B cell (primary cell): ENCODE measurements around the gene LNX1. TPM values are rescaled to one million over a fixed set of nuclear protein-coding genes. Genes with fewer than 3 reads are reported as not detected.

Experiments
- ATAC-seq: fragments of 200-7000 bp; cut with Tn5 transposase; one replicate; pipeline ENCODE4 v1.10.0; 2021; ENCODE audit warnings: low read depth, mild to moderate bottlenecking, moderate number of reproducible peaks, moderate library complexity
- CTCF ChIA-PET: fragments of 350-600 bp; sonication (Branson Sonifier 250); formaldehyde crosslinking; loops from one replicate; lab custom pipeline; 2021; ENCODE audit warnings: antibody characterized with exemption, inconsistent platforms; lab: Charles Lee
- POLR2A ChIA-PET: fragments of 350-600 bp; sonication (Branson Sonifier 250); formaldehyde crosslinking; loops from one replicate; lab custom pipeline; 2021; ENCODE audit warnings: antibody characterized with exemption; lab: Charles Lee
- DNase-seq: peaks from one replicate; pipeline ENCODE4 v3.0.0; 2013
- H2AFZ ChIP-seq: 2 replicates; pipeline ENCODE4 v1.6.1; 2012; ENCODE audit warnings: mild to moderate bottlenecking, low read depth, low read length; ENCODE audit not compliant: insufficient read depth, poor library complexity, severe bottlenecking
- H3K27ac ChIP-seq, 2 donors: 1 replicate in 1 of 2; 2 replicates in 1 of 2; pipeline ENCODE4 v1.5.1; 2012 to 2013; ENCODE audit warnings: low read length in 2 of 2, mild to moderate bottlenecking in 2 of 2, moderate library complexity in 1 of 2
- H3K27me3 ChIP-seq, 4 experiments: fragments of 200-600 bp in 1 of 4; sonication (generic) in 1 of 4; replicated peaks in 1 of 4; 1 replicate in 2 of 4; 2 replicates in 2 of 4; pipeline versions ENCODE4 v1.6.1 to v1.7.0; 2013 to 2016; ENCODE audit warnings: low read length in 3 of 4, mild to moderate bottlenecking in 2 of 4, mixed read lengths in 1 of 4, moderate library complexity in 1 of 4; ENCODE audit not compliant: insufficient read depth in 4 of 4, control insufficient read depth in 3 of 4; ENCODE audit errors: control extremely low read depth in 1 of 4
- H3K36me3 ChIP-seq, 2 experiments: replicated peaks in 1 of 2; 1 replicate in 1 of 2; 2 replicates in 1 of 2; pipeline versions ENCODE4 v1.6.1 to v1.7.1; 2013; ENCODE audit warnings: low read length in 1 of 2; ENCODE audit not compliant: insufficient read depth in 2 of 2, control insufficient read depth in 1 of 2; ENCODE audit errors: control extremely low read depth in 1 of 2, extremely low read depth in 1 of 2
- H3K4me1 ChIP-seq, 2 donors: fragments of 200-600 bp in 1 of 2; sonication (generic) in 1 of 2; 1 replicate in 1 of 2; 2 replicates in 1 of 2; pipeline versions ENCODE4 v1.5.1 to v1.6.1; 2013 to 2017; ENCODE audit warnings: low read length in 2 of 2; ENCODE audit not compliant: control insufficient read depth in 2 of 2, insufficient read depth in 2 of 2
- H3K4me2 ChIP-seq: replicated peaks from 2 replicates; pipeline ENCODE3; 2012; ENCODE audit warnings: mild to moderate bottlenecking, low read depth, low read length; ENCODE audit not compliant: poor library complexity, severe bottlenecking
- H3K4me3 ChIP-seq, 5 experiments: fragments of 200-600 bp in 1 of 5; sonication (generic) in 1 of 5; 1 replicate in 3 of 5; 2 replicates in 2 of 5; pipeline versions ENCODE4 v1.5.1 to v1.7.0; 2011 to 2016; ENCODE audit warnings: low read length in 4 of 5, mild to moderate bottlenecking in 4 of 5, low read depth in 2 of 5, control low read depth in 1 of 5, moderate library complexity in 1 of 5; ENCODE audit not compliant: insufficient read depth in 1 of 5; ENCODE audit errors: control extremely low read depth in 1 of 5, extremely low read depth in 1 of 5
- H3K79me2 ChIP-seq: fragments of 200-600 bp; sonication (generic); one replicate; pipeline ENCODE4 v1.6.0; 2016; ENCODE audit warnings: low read length; ENCODE audit not compliant: control insufficient read depth, insufficient read depth
- H3K9ac ChIP-seq: fragments of 200-600 bp; sonication (generic); 2 replicates; pipeline ENCODE4 v1.6.1; 2017; ENCODE audit warnings: mild to moderate bottlenecking, low read length, moderate library complexity
- H3K9me3 ChIP-seq, 3 donors: one replicate each; pipeline versions ENCODE4 v1.6.1 to v1.7.1; 2013; ENCODE audit warnings: low read length in 2 of 3; ENCODE audit not compliant: control insufficient read depth in 2 of 3, insufficient read depth in 1 of 3; ENCODE audit errors: control extremely low read depth in 1 of 3
- H4K20me1 ChIP-seq: 2 replicates; pipeline ENCODE4 v1.6.0; 2012; ENCODE audit warnings: mild to moderate bottlenecking, low read length; ENCODE audit not compliant: insufficient read depth, control insufficient read depth, poor library complexity, severe bottlenecking
- H3K27ac Mint-ChIP-seq: one replicate; pipeline ENCODE4 v1.8.0; 2021; ENCODE audit warnings: mixed read lengths
- H3K27me3 Mint-ChIP-seq: one replicate; pipeline ENCODE4 v1.8.0; 2021; ENCODE audit warnings: mixed read lengths
- H3K4me1 Mint-ChIP-seq: one replicate; pipeline ENCODE4 v1.8.0; 2021; ENCODE audit warnings: mixed read lengths
- H3K4me3 Mint-ChIP-seq: one replicate; pipeline ENCODE4 v1.8.0; 2021; ENCODE audit warnings: mixed read lengths
- H3K9me3 Mint-ChIP-seq: one replicate; pipeline ENCODE4 v1.8.0; 2022; ENCODE audit warnings: mixed read lengths; ENCODE audit not compliant: insufficient read depth
- CTCF ChIP-seq: fragments of 200-600 bp; IDR thresholded peaks from one replicate; pipeline ENCODE4 v1.8.0; 2022; ENCODE audit warnings: antibody characterized with exemption, mild to moderate bottlenecking
- EZH2 ChIP-seq: IDR thresholded peaks from 2 replicates; pipeline ENCODE4 v1.6.1; 2012; ENCODE audit warnings: borderline replicate concordance, low read depth, mild to moderate bottlenecking, moderate library complexity, low read length; ENCODE audit not compliant: insufficient read depth, poor library complexity, severe bottlenecking
- WGBS: methylation state at CpG from one replicate; pipeline ENCODE4 v1.1.5; 2013; ENCODE audit warnings: missing lambda C conversion rate; ENCODE audit not compliant: insufficient coverage; 5-methylcytosine and 5-hydroxymethylcytosine counted together
- intact Hi-C: fragments of 100-400 bp; cut with micrococcal nuclease; formaldehyde crosslinking; loops from one replicate; pipeline ENCODE4 v1.10.0; 2022
- polyA plus RNA-seq: library from polyadenylated mRNA; depleted of rRNA; stranded (reverse); fragments of >200 nt; gene quantifications from 2 replicates; pipeline ENCODE4 v1.2.3, GENCODE V29; 2012
- total RNA-seq, 2 donors: library from RNA; stranded (reverse); fragments of 120-200 nt in 1 of 2; gene quantifications; 1 replicate in 1 of 2; 2 replicates in 1 of 2; pipeline versions ENCODE4 v1.2.3 to v1.2.4, GENCODE V29; 2013 to 2022

Gene LNX1
- total and polyA plus RNA-seq, 2 donors (not counting 1 experiment from before 2014, with no cell fraction given), result not detected

- Histone ChIP-seq H3K27ac (no peak overlapping the region), H4K20me1 (no peaks in the 10 kb centered on the region), H3K79me2 (no peaks in the 10 kb centered on the region), H2AFZ (no peak overlapping the region), H3K4me3 (no peak overlapping the region), H3K27me3 (no peaks in the 10 kb centered on the region), H3K36me3 (no peaks in the 10 kb centered on the region), H3K4me1 (no peaks in the 10 kb centered on the region), H3K4me2 (no peak overlapping the region), H3K9ac (no peak overlapping the region), H3K9me3 (no peaks in the 10 kb centered on the region)
- ChIA-PET POLR2A (no interaction called here), CTCF (no interaction called here)
- intact Hi-C loops, result no loop called here
- ATAC-seq (no peak), DNase-seq (no peak)
- 100% methylated on average over 1 of the region's 2 CpGs for WGBS
- H3K4me3 Mint-ChIP-seq, result no peak overlapping the region
- H3K9me3 Mint-ChIP-seq, result no peaks in the 10 kb centered on the region
- peaks cover 10% of the 10 kb centered on the region for H3K27me3 Mint-ChIP-seq
- no peak overlapping the region for H3K27ac Mint-ChIP-seq
- H3K4me1 Mint-ChIP-seq, result no peaks in the 10 kb centered on the region
- TF ChIP-seq CTCF, result no peak
- TF ChIP-seq EZH2, result no peak
Measured at GRCh38 chr4:53556651-53557050, 34.6 kb downstream of the LNX1 start.

- intact Hi-C loops, result no loop called here
- POLR2A ChIA-PET, result no interaction called here
- no peak for ATAC-seq
Measured at GRCh38 chr4:53553486-53554210, 37.6 kb downstream of the LNX1 start.

More at GRCh38 chr4:53553486-53554210, 37.6 kb downstream of the LNX1 start:
- WGBS, result 88% methylated on average over 6 of the region's 9 CpGs
- TF ChIP-seq EZH2, result no peak
- TF ChIP-seq CTCF, result no peak
- Mint-ChIP-seq H3K4me3 (no peak overlapping the region), H3K27me3 (peaks cover 10% of the 10 kb centered on the region), H3K27ac (no peak overlapping the region), H3K4me1 (no peaks in the 10 kb centered on the region), H3K9me3 (no peaks in the 10 kb centered on the region)
- Histone ChIP-seq H3K27ac (no peak overlapping the region), H4K20me1 (no peaks in the 10 kb centered on the region), H3K4me2 (no peak overlapping the region), H3K27me3 (no peaks in the 10 kb centered on the region), H3K36me3 (no peaks in the 10 kb centered on the region), H3K9ac (no peak overlapping the region), H3K79me2 (no peaks in the 10 kb centered on the region), H3K4me3 (no peak overlapping the region), H2AFZ (no peak overlapping the region), H3K4me1 (no peaks in the 10 kb centered on the region), H3K9me3 (peaks cover 0 to 4% (median 0%) of the 10 kb centered on the region in 3 donors)
- CTCF ChIA-PET, result no interaction called here
- DNase-seq, result no peak
